ENCODE data around the gene OOSP4A. TPM values are rescaled to one million over a fixed set of nuclear protein-coding genes. Genes with fewer than 3 reads are reported as not detected.
"Not testable (repeated sequence)": the region's sequence is repeated elsewhere in the genome, so short reads cannot be mapped to it uniquely, and the experiment has no call there.

Gene OOSP4A
- total RNA-seq, 6 donors from 2014 or later: not detected

- Histone ChIP-seq H3K4me3 (no peak overlapping the region), H3K4me1 (no peaks in the 10 kb centered on the region), H3K27me3 (no peaks in the 10 kb centered on the region), H3K27ac (no peak overlapping the region), H3K9me3 (no peaks in the 10 kb centered on the region), H3K36me3 (no peaks in the 10 kb centered on the region)
- ATAC-seq (ENCODE audit: low FRiP score in 2 of 2) (no peak), DNase-seq (no peak)
- TF ChIP-seq POLR2AphosphoS5 (IDR thresholded peaks at IDR 0.05) (no peak), EP300 (IDR thresholded peaks at IDR 0.05) (no peak), CTCF (IDR thresholded peaks at IDR 0.05) (no peak), POLR2A (IDR thresholded peaks at IDR 0.05) (no peak)
- WGBS, 2 donors: 60 to 64% methylated on average over 5 of the region's 5 CpGs
Observed at GRCh38 chr11:59973097-59973496, 9.3 kb downstream of the OOSP4A start.

GRCh38 chr11:59981106-59981770 is 17.4 kb downstream of the OOSP4A start:
- no peak overlapping the region for H3K4me3 ChIP-seq
- H3K27ac ChIP-seq: no peak overlapping the region
- DNase-seq (no peak), ATAC-seq (ENCODE audit: low FRiP score in 2 of 2) (no peak)
- no peaks in the 10 kb centered on the region for H3K9me3 ChIP-seq
- 95% methylated on average over 4 of the region's 4 CpGs for WGBS, 2 donors
- H3K27me3 ChIP-seq: no peaks in the 10 kb centered on the region
- no peaks in the 10 kb centered on the region for H3K36me3 ChIP-seq
- TF ChIP-seq EP300 (IDR thresholded peaks at IDR 0.05): no peak
- no peak for TF ChIP-seq POLR2A (IDR thresholded peaks at IDR 0.05)
- no peak for TF ChIP-seq POLR2AphosphoS5 (IDR thresholded peaks at IDR 0.05)
- TF ChIP-seq CTCF (IDR thresholded peaks at IDR 0.05): no peak
- no peaks in the 10 kb centered on the region for H3K4me1 ChIP-seq

GRCh38 chr11:59982037-59982436 is 18.2 kb downstream of the OOSP4A start:
- not testable (repeated sequence) for ATAC-seq (ENCODE audit: low FRiP score in 2 of 2); H3K4me1 ChIP-seq; H3K4me3 ChIP-seq; H3K27ac ChIP-seq; H3K27me3 ChIP-seq; H3K9me3 ChIP-seq; DNase-seq; H3K36me3 ChIP-seq
- WGBS, 2 donors: 50 to 54% methylated on average over 4 of the region's 4 CpGs

GRCh38 chr11:59983212-59983611 is 19.4 kb downstream of the OOSP4A start:
- DNase-seq: no peak
- H3K9me3 ChIP-seq: no peaks in the 10 kb centered on the region
- H3K27ac ChIP-seq: no peak overlapping the region
- TF ChIP-seq POLR2A (IDR thresholded peaks at IDR 0.05) (no peak), POLR2AphosphoS5 (IDR thresholded peaks at IDR 0.05) (no peak), CTCF (IDR thresholded peaks at IDR 0.05) (no peak), EP300 (IDR thresholded peaks at IDR 0.05) (no peak)
- no peaks in the 10 kb centered on the region for H3K27me3 ChIP-seq
- 76 to 82% methylated on average over 1 of the region's 1 CpG for WGBS, 2 donors
- H3K4me1 ChIP-seq: no peaks in the 10 kb centered on the region
- ATAC-seq (ENCODE audit: low FRiP score in 2 of 2): no peak
- no peaks in the 10 kb centered on the region for H3K36me3 ChIP-seq
- H3K4me3 ChIP-seq: no peak overlapping the region

GRCh38 chr11:59984368-59984767 is 20.5 kb downstream of the OOSP4A start:
- TF ChIP-seq POLR2A (IDR thresholded peaks at IDR 0.05) (no peak), EP300 (IDR thresholded peaks at IDR 0.05) (no peak), CTCF (IDR thresholded peaks at IDR 0.05) (no peak), POLR2AphosphoS5 (IDR thresholded peaks at IDR 0.05) (no peak)
- Histone ChIP-seq H3K4me1 (no peaks in the 10 kb centered on the region), H3K4me3 (no peak overlapping the region), H3K27ac (no peak overlapping the region), H3K27me3 (no peaks in the 10 kb centered on the region), H3K36me3 (no peaks in the 10 kb centered on the region), H3K9me3 (no peaks in the 10 kb centered on the region)
- 88 to 92% methylated on average over 3 of the region's 3 CpGs for WGBS, 2 donors
- ATAC-seq (ENCODE audit: low FRiP score in 2 of 2) (no peak), DNase-seq (no peak)

Data from upper lobe of left lung (tissue), 6 donors.